ENCODE results near the gene PTH1R. TPM values are rescaled to one million over a fixed set of nuclear protein-coding genes. Genes with fewer than 3 reads are reported as not detected.
"Not testable (repeated sequence)": the region's sequence is repeated elsewhere in the genome, so short reads cannot be mapped to it uniquely, and the experiment has no call there.

PTH1R gene
- total and polyA plus RNA-seq, 10 of the 15 experiments (the other 5 are each of a cell fraction or from before 2014, with no cell fraction given): not detected

- TF ChIP-seq RAD21 (IDR thresholded peaks at IDR 0.05; ENCODE audit: insufficient read depth, low read depth, low read length): peak; percentile 84
- peak; percentile 75; the same call in 1 of the 2 replicates for TF ChIP-seq YY1 (IDR thresholded peaks at IDR 0.05; ENCODE audit: low read depth, low read length)
- TF ChIP-seq USF2 (IDR thresholded peaks at IDR 0.05; ENCODE audit: borderline replicate concordance, low read depth, low read length): peak; percentile 5; the same call in 1 of the 2 replicates
- no peak for TF ChIP-seq CBX3 (IDR thresholded peaks at IDR 0.05; ENCODE audit: borderline replicate concordance, low read depth)
- TF ChIP-seq SUPT20H (IDR thresholded peaks at IDR 0.05; ENCODE audit: borderline replicate concordance, control insufficient read depth, low read depth, low read length): no peak
- no peak for TF ChIP-seq RELA (IDR thresholded peaks at IDR 0.05; ENCODE audit: borderline replicate concordance, partially characterized antibody)
Observed at GRCh38 chr3:46909535-46910161, 32.1 kb downstream of the PTH1R start (continued).

DNA sequence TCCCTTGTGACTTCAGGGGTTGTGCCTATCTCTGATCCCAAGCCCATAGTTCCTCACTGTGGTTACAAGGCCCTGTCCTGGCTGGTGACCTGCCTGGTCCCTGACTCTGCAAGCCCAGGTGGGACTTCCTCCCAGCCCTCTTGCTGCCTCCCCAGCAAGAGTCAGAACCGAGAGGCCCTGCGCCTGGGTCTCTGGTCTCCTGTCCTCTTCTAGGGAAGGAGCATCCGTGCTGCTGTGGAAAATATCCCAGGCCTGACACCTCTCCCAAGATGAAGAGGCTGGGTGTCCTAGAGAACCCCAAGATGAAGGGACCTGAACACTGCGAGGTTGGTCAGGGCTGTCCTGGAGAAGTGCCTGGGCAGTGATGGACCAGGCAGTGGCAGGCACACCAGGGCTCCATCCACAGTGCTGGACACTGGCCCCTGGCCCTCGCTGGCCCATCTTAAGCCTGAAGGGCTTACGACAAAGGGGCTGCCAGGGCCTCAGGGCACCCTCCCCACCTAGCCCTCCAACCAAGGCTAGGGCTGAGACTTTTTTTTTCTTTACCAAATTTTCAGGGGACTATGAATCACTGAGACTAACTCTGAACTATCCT is 32.7 kb downstream of the PTH1R start:
- CTCF ChIA-PET: interaction anchor here (0.7 to 3.9 kb wide), 35 partner anchors 9 to 469 kb away, joined by 3 to 20 read pairs (median 4); no protein-coding TSS in a partner anchor
- intact Hi-C loops (cut with micrococcal nuclease; ENCODE audit: unreplicated experiment) (no loop called here), in situ Hi-C loops (cut with MboI) (no loop called here)
- H3K79me2 ChIP-seq (ENCODE audit: control insufficient read depth, insufficient read depth, low read length): no peaks in the 10 kb centered on the region
- H3K27me3 ChIP-seq (replicated peaks in 1 of 2; ENCODE audit: control insufficient read depth in 2 of 2, insufficient read depth in 2 of 2, low read length in 1 of 2): no peaks in the 10 kb centered on the region
- H4K20me1 ChIP-seq (ENCODE audit: control insufficient read depth, insufficient read depth): no peaks in the 10 kb centered on the region
- no peak for DNase-seq (ENCODE audit: low read depth, low spot score)
- RAD21 ChIA-PET (ENCODE audit: unreplicated experiment): interaction anchor here (0.7 to 1.6 kb wide), 15 partner anchors 10 to 413 kb away, joined by 3 to 7 read pairs (median 4); no protein-coding TSS in a partner anchor
- H3K4me2 ChIP-seq (ENCODE audit: control insufficient read depth, insufficient read depth): no peak overlapping the region
- peaks cover 5% of the 10 kb centered on the region for H3K4me1 ChIP-seq (ENCODE audit: control insufficient read depth, insufficient read depth, low read length)
- POLR2A ChIA-PET: no interaction called here
- 50% methylated on average over 6 of the region's 6 CpGs for WGBS (ENCODE audit: insufficient coverage, insufficient replicate concordance, low lambda C conversion rate, missing lambda C conversion rate)
- H3K9me3 ChIP-seq (replicated peaks; ENCODE audit: control insufficient read depth, insufficient read depth, low read length): no peaks in the 10 kb centered on the region
- no peak overlapping the region for H3K4me3 ChIP-seq
- FAIRE-seq: no peak
- BruUV-seq (replicated peaks): no TSS peak
- no peak for ATAC-seq
- SMC1A ChIA-PET (ENCODE audit: uncharacterized antibody, unreplicated experiment): interaction anchor here (0.7 to 1.8 kb wide), 9 partner anchors 15 to 429 kb away, joined by 3 to 8 read pairs (median 3); no protein-coding TSS in a partner anchor
- H2AFZ ChIP-seq (ENCODE audit: control insufficient read depth, low read depth, low read length): no peak overlapping the region
- no peak overlapping the region for H3K27ac ChIP-seq (ENCODE audit: control insufficient read depth, insufficient read depth)
- H3K36me3 ChIP-seq (ENCODE audit: control insufficient read depth in 2 of 2, insufficient read depth in 2 of 2, low read length in 1 of 2): 0 out of 4 replicates have a peak, but pooled peaks cover 0 to 3% of the 10 kb centered on the region in 2 experiments
- H3K9ac ChIP-seq (ENCODE audit: control insufficient read depth, insufficient read depth, low read length): no peak overlapping the region
- TF ChIP-seq POLR2AphosphoS5 (IDR thresholded peaks at IDR 0.05; ENCODE audit: low read length): 0 out of 2 replicates have a peak, but pooled peaks have one; percentile 26
- TF ChIP-seq SKIL (IDR thresholded peaks at IDR 0.05; ENCODE audit: low read depth, poor library complexity, severe bottlenecking): no peak
- TF ChIP-seq POLR2A (IDR thresholded peaks at IDR 0.05; ENCODE audit: low read depth, low read length): peak; percentile 46; the same call in 1 of the 2 replicates

- DNase-seq (ENCODE audit: low read depth, low spot score); SMC1A ChIA-PET (ENCODE audit: uncharacterized antibody, unreplicated experiment); H3K27ac ChIP-seq (ENCODE audit: control insufficient read depth, insufficient read depth); H3K9ac ChIP-seq (ENCODE audit: control insufficient read depth, insufficient read depth, low read length); FAIRE-seq; H2AFZ ChIP-seq (ENCODE audit: control insufficient read depth, low read depth, low read length); in situ Hi-C loops (cut with MboI); H3K79me2 ChIP-seq (ENCODE audit: control insufficient read depth, insufficient read depth, low read length); H3K27me3 ChIP-seq (replicated peaks in 1 of 2; ENCODE audit: control insufficient read depth in 2 of 2, insufficient read depth in 2 of 2, low read length in 1 of 2); H4K20me1 ChIP-seq (ENCODE audit: control insufficient read depth, insufficient read depth); intact Hi-C loops (cut with micrococcal nuclease; ENCODE audit: unreplicated experiment); H3K4me3 ChIP-seq; H3K4me1 ChIP-seq (ENCODE audit: control insufficient read depth, insufficient read depth, low read length); H3K4me2 ChIP-seq (ENCODE audit: control insufficient read depth, insufficient read depth); ATAC-seq; BruUV-seq (replicated peaks); H3K9me3 ChIP-seq (replicated peaks; ENCODE audit: control insufficient read depth, insufficient read depth, low read length); H3K36me3 ChIP-seq (ENCODE audit: control insufficient read depth in 2 of 2, insufficient read depth in 2 of 2, low read length in 1 of 2): not testable (repeated sequence)
- POLR2A ChIA-PET: interaction anchor here (1.1 kb wide), 1 partner anchor 15 kb away, joined by 3 read pairs; no protein-coding TSS in a partner anchor
- CTCF ChIA-PET: interaction anchor here (3.9 kb wide), 1 partner anchor 13 kb away, joined by 15 read pairs; no protein-coding TSS in a partner anchor
- 91% methylated on average over 10 of the region's 10 CpGs for WGBS (ENCODE audit: insufficient coverage, insufficient replicate concordance, low lambda C conversion rate, missing lambda C conversion rate)
- RAD21 ChIA-PET (ENCODE audit: unreplicated experiment): interaction anchor here (1.1 kb wide), 2 partner anchors 43 to 413 kb away, joined by 3 read pairs; no protein-coding TSS in a partner anchor
Observed at GRCh38 chr3:46910914-46911313, 33.4 kb downstream of the PTH1R start.

Data from GM12878 (cell line).